Prostate gland (tissue), 2 donors: Measurements from ENCODE around the gene MIB2. TPM values are rescaled to one million over a fixed set of nuclear protein-coding genes. Genes with fewer than 3 reads are reported as not detected.

Experiments
- DNase-seq: peaks from one replicate; pipeline ENCODE4 v3.0.0-alpha.2; 2019; ENCODE audit warnings: low spot score
- H3K27ac ChIP-seq, 2 donors: fragments of 200-600 bp; sonication (generic); 2 replicates each; pipeline ENCODE4 v1.5.1; 2017 to 2019
- H3K27me3 ChIP-seq: fragments of 200-600 bp; sonication (generic); replicated peaks from 2 replicates; pipeline ENCODE4 v1.5.1; 2019; ENCODE audit not compliant: insufficient read depth
- H3K36me3 ChIP-seq, 2 donors: fragments of 200-600 bp; sonication (generic); 1 replicate in 1 of 2; 2 replicates in 1 of 2; pipeline versions ENCODE4 v1.5.1 to v1.8.1; 2017 to 2019
- H3K4me1 ChIP-seq: fragments of 200-600 bp; sonication (generic); replicated peaks from 2 replicates; pipeline ENCODE4 v1.5.1; 2019
- H3K4me3 ChIP-seq, 2 donors: fragments of 200-600 bp; sonication (generic); 2 replicates each; pipeline ENCODE4 v1.5.1; 2017 to 2019
- H3K9me3 ChIP-seq: fragments of 200-600 bp; sonication (generic); 2 replicates; pipeline ENCODE4 v1.5.1; 2017
- CTCF ChIP-seq, 4 experiments: fragments of 200-600 bp in 2 of 4; fragments of 450-650 bp in 2 of 4; sonication (generic) in 2 of 4; IDR thresholded peaks; 1 replicate in 3 of 4; 2 replicates in 1 of 4; pipeline ENCODE4 v1.5.1; 2016 to 2019; ENCODE audit warnings: antibody characterized with exemption in 4 of 4, mild to moderate bottlenecking in 2 of 4, moderate library complexity in 2 of 4
- POLR2A ChIP-seq: fragments of 450-650 bp; IDR thresholded peaks from one replicate; pipeline ENCODE4 v1.6.1; 2016; ENCODE audit warnings: antibody characterized with exemption, mild to moderate bottlenecking
- POLR2AphosphoS5 ChIP-seq: sonication (generic); formaldehyde crosslinking; IDR thresholded peaks from one replicate; pipeline ENCODE4 v1.6.1; 2017; ENCODE audit warnings: antibody characterized with exemption
- WGBS: methylation state at CpG from one replicate; pipeline ENCODE4 v1.1.5; 2018; 5-methylcytosine and 5-hydroxymethylcytosine counted together
- intact Hi-C: fragments of 100-400 bp; cut with DNase I; formaldehyde crosslinking; loops from one replicate; pipeline ENCODE4 v1.14.2; 2022
- total RNA-seq, 2 donors: library from RNA; depleted of rRNA; stranded (reverse); fragments of >200 nt; gene quantifications; one replicate each; pipeline ENCODE4 v1.1.0, GENCODE V29; 2016

MIB2 gene
- total RNA-seq, 2 donors from 2014 or later, result 60.6 to 152 TPM

- intact Hi-C loops, result no loop called here
- peak overlapping the region in 1 of 2 donors; percentile 33 for H3K27ac ChIP-seq
- H3K9me3 ChIP-seq, result no peaks in the 10 kb centered on the region
- 69% methylated on average over 12 of the region's 12 CpGs for WGBS
- no peaks in the 10 kb centered on the region for H3K36me3 ChIP-seq
- no peaks in the 10 kb centered on the region for H3K27me3 ChIP-seq
- no peak overlapping the region for H3K4me3 ChIP-seq
- no peak for TF ChIP-seq POLR2A
- peak; percentile 72 for TF ChIP-seq POLR2AphosphoS5
- DNase-seq, result no peak
- peaks cover 15% of the 10 kb centered on the region for H3K4me1 ChIP-seq
Observed at GRCh38 chr1:1609822-1610485, 5.3 kb upstream of the MIB2 start.

GRCh38 chr1:1610796-1611195, 4.5 kb upstream of the MIB2 start:
- 76% methylated on average over 9 of the region's 9 CpGs for WGBS
- DNase-seq, result no peak
- Histone ChIP-seq H3K36me3 (no peaks in the 10 kb centered on the region), H3K4me1 (peaks cover 15% of the 10 kb centered on the region), H3K27ac (peak overlapping the region in 1 of 2 donors; percentile 33), H3K4me3 (no peak overlapping the region), H3K27me3 (no peaks in the 10 kb centered on the region), H3K9me3 (no peaks in the 10 kb centered on the region)
- TF ChIP-seq CTCF (IDR thresholded peaks at IDR 0.05) (no peak), POLR2A (no peak), POLR2AphosphoS5 (no peak)
- intact Hi-C loops, result no loop called here

GRCh38 chr1:1612104-1612400, 3.2 kb upstream of the MIB2 start:
- no peaks in the 10 kb centered on the region for H3K9me3 ChIP-seq
- TF ChIP-seq CTCF (IDR thresholded peaks at IDR 0.05) (no peak), POLR2A (no peak), POLR2AphosphoS5 (no peak)

GRCh38 chr1:1613509-1614082, 1.7 kb upstream of the MIB2 start:
- intact Hi-C loops, result loop anchor here (2.0 kb wide), 1 partner anchor 39 kb away; the partner anchor contains the start of gene SSU72
- peak overlapping the region in 1 of 2 donors; percentile 100 for H3K27ac ChIP-seq
- DNase-seq, result no peak
- H3K4me3 ChIP-seq, result peak overlapping the region in 1 of 2 donors; percentile 100
- 65% methylated on average over 11 of the region's 11 CpGs for WGBS
- no peaks in the 10 kb centered on the region for H3K27me3 ChIP-seq
- no peaks in the 10 kb centered on the region for H3K9me3 ChIP-seq
- TF ChIP-seq POLR2AphosphoS5, result no peak
- no peak for TF ChIP-seq CTCF (IDR thresholded peaks at IDR 0.05)
- TF ChIP-seq POLR2A, result no peak
- H3K36me3 ChIP-seq, result no peaks in the 10 kb centered on the region
- H3K4me1 ChIP-seq, result peaks cover 27% of the 10 kb centered on the region

More at GRCh38 chr1:1612104-1612400, 3.2 kb upstream of the MIB2 start:
- 75% methylated on average over 3 of the region's 3 CpGs for WGBS
- H3K36me3 ChIP-seq, result no peaks in the 10 kb centered on the region
- no peak overlapping the region for H3K4me3 ChIP-seq
- peaks cover 23% of the 10 kb centered on the region for H3K4me1 ChIP-seq
- no peak overlapping the region for H3K27ac ChIP-seq
- DNase-seq, result no peak
- intact Hi-C loops, result no loop called here
- no peaks in the 10 kb centered on the region for H3K27me3 ChIP-seq

- Histone ChIP-seq H3K27ac (peak overlapping the region in 1 of 2 donors; percentile 100), H3K27me3 (no peaks in the 10 kb centered on the region), H3K36me3 (no peaks in the 10 kb centered on the region), H3K4me3 (peak overlapping the region; percentile 100), H3K4me1 (peaks cover 27% of the 10 kb centered on the region), H3K9me3 (no peaks in the 10 kb centered on the region)
- intact Hi-C loops, result loop anchor here (2.0 kb wide), 1 partner anchor 40 kb away; the partner anchor contains the start of gene SSU72
- TF ChIP-seq POLR2AphosphoS5, result no peak
- TF ChIP-seq CTCF (IDR thresholded peaks at IDR 0.05), result no peak
- no peak for TF ChIP-seq POLR2A
- 12% methylated on average over 30 of the region's 30 CpGs for WGBS
- DNase-seq, result no peak
Observed at GRCh38 chr1:1614204-1614953, 921 bp upstream of the MIB2 start.
